AG04449 (cell line): ENCODE measurements around the gene VPREB1.
"Not testable (repeated sequence)": the region's sequence is repeated elsewhere in the genome, so short reads cannot be mapped to it uniquely, and the experiment has no call there.

Experiments
- CTCF ChIA-PET: fragments of 350-600 bp; formaldehyde crosslinking; extraction: SDS; loops from one replicate; lab custom pipeline; 2021; ENCODE audit warnings: antibody characterized with exemption; lab: Yijun Ruan, JAX
- POLR2A ChIA-PET: fragments of 400-600, 350-600 bp; formaldehyde crosslinking; extraction: SDS; loops from one replicate; lab custom pipeline; 2020; ENCODE audit warnings: antibody characterized with exemption, inconsistent platforms; lab: Yijun Ruan, JAX
- DNase-seq: peaks from one replicate; pipeline ENCODE4 v3.0.0-alpha.2; 2010; ENCODE audit warnings: low read depth, low spot score
- H3K4me3 ChIP-seq: 2 replicates; pipeline ENCODE4 v1.5.1; 2011; ENCODE audit warnings: low read depth, mild to moderate bottlenecking, control low read depth, low read length
- TF ChIP-seq, protein P1 (sequence below): IDR thresholded peaks from one replicate; pipeline ENCODE4 v1.5.1; 2011; ENCODE audit warnings: mild to moderate bottlenecking, moderate library complexity, low read length, control low read depth, inconsistent platforms; ENCODE audit not compliant: insufficient read depth; ENCODE audit errors: missing control alignments

Gene VPREB1

GRCh38 chr22:22219140-22219996 lies 25.2 kb upstream of the VPREB1 start:
- ChIA-PET POLR2A (no interaction called here), CTCF (interaction anchor here (1.0 kb wide), 1 partner anchor 11 kb away, joined by 3 read pairs; no protein-coding TSS in a partner anchor)
- DNase-seq: no peak
- no peak overlapping the region for H3K4me3 ChIP-seq
- TF ChIP-seq, protein P1, sequence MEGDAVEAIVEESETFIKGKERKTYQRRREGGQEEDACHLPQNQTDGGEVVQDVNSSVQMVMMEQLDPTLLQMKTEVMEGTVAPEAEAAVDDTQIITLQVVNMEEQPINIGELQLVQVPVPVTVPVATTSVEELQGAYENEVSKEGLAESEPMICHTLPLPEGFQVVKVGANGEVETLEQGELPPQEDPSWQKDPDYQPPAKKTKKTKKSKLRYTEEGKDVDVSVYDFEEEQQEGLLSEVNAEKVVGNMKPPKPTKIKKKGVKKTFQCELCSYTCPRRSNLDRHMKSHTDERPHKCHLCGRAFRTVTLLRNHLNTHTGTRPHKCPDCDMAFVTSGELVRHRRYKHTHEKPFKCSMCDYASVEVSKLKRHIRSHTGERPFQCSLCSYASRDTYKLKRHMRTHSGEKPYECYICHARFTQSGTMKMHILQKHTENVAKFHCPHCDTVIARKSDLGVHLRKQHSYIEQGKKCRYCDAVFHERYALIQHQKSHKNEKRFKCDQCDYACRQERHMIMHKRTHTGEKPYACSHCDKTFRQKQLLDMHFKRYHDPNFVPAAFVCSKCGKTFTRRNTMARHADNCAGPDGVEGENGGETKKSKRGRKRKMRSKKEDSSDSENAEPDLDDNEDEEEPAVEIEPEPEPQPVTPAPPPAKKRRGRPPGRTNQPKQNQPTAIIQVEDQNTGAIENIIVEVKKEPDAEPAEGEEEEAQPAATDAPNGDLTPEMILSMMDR: no peak

DNA sequence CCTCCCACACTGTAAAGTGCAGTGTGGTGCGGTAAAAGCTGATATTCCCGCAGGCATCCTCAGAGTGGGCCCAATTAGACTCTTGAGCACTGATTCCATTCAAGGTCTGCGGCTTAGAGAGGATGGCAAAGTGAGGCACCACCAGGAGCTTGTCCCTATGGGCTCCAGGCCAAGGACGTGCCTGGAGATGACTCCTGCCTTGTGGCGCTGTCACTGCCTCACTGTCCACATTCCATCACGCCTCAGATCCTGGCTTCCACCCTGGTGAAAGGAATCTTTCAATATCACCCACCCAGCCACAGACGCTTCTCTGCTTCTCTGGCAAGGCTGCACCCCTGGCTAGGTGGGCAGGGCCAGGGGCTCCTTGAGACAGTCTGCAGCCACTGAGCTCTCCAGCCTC lies 23.5 kb upstream of the VPREB1 start:
- CTCF ChIA-PET, H3K4me3 ChIP-seq, POLR2A ChIA-PET, DNase-seq: not testable (repeated sequence)

GRCh38 chr22:22226448-22227187 lies 18.0 kb upstream of the VPREB1 start:
- no peak for DNase-seq
- H3K4me3 ChIP-seq: no peak overlapping the region
- TF ChIP-seq, protein P1: no peak
- ChIA-PET POLR2A (no interaction called here), CTCF (interaction anchor here (1.0 kb wide), 2 partner anchors 9 to 19 kb away, joined by 3 read pairs; no protein-coding TSS in a partner anchor)

GRCh38 chr22:22228421-22228820 lies 16.2 kb upstream of the VPREB1 start:
- ChIA-PET POLR2A (no interaction called here), CTCF (no interaction called here)
- TF ChIP-seq, protein P1: no peak
- no peak overlapping the region for H3K4me3 ChIP-seq
- DNase-seq: no peak

DNA sequence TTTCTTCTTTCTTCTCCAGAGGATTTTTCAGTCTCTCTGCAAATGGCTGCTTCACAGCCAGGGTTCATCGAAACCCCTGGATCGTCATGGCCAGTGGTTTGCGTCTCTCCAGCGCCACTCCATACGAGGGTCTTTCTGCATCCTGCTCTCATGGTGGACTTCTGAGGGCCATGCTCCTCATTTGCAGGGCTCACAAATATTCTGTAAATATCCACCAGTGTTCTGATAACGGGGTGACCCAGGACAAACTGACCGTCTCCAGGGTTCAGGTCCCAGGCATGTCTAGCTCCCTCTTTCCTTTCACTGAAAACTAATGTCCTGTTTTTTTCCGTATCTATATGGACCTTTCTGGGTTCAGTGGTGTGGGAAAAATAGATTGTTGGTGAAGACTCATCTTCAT lies 15.7 kb upstream of the VPREB1 start:
- TF ChIP-seq, protein P1: no peak
- CTCF ChIA-PET: no interaction called here
- no peak overlapping the region for H3K4me3 ChIP-seq
- POLR2A ChIA-PET: no interaction called here
- no peak for DNase-seq

GRCh38 chr22:22229683-22230420 lies 14.7 kb upstream of the VPREB1 start:
- TF ChIP-seq, protein P1: no peak
- POLR2A ChIA-PET: no interaction called here
- no peak for DNase-seq
- CTCF ChIA-PET: interaction anchor here (1.1 to 1.3 kb wide), 2 partner anchors 22 to 28 kb away, joined by 3 to 4 read pairs; no protein-coding TSS in a partner anchor
- no peak overlapping the region for H3K4me3 ChIP-seq
